ENCODE data around the gene ARL15. TPM values are rescaled to one million over a fixed set of nuclear protein-coding genes. Genes with fewer than 3 reads are reported as not detected.

ARL15 gene
- total and polyA plus RNA-seq, 2 of the 4 experiments (the other 2 are of a cell fraction): 7.3 to 19.2 TPM

DNA sequence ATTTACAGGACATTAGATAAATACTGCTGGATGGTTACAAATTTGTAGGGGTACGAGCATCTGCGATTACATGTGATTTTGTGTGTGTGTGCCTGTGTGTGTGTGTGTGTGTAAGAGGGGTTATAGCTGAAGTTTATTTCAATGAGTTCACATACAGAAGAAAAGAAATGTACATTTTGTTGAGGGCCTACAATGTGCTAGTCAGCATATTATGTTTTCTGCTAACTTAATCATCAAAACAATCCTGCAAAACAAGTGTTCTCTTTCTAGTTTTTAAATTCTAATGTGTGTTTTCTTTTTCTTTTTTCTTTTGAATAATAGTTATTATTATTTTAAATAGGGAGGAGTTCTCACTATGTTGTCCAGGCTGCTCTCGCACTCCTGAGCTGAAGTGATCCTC lies 305.7 kb downstream of the ARL15 start:
- Histone ChIP-seq H4K8ac (ENCODE audit: low read depth in 2 of 2, low read length in 2 of 2) (no peak overlapping the region), H3K27me3 (ENCODE audit: control insufficient read depth, insufficient read depth, low read length) (no peaks in the 10 kb centered on the region), H3K79me1 (ENCODE audit: low read depth in 1 of 2, low read length in 2 of 2) (no peaks in the 10 kb centered on the region), H4K91ac (ENCODE audit: insufficient read depth, low read depth, low read length) (no peak overlapping the region), H3K4me2 (ENCODE audit: low read depth, low read length) (no peak overlapping the region), H3K18ac (ENCODE audit: low read depth, low read length) (no peak overlapping the region), H2BK15ac (ENCODE audit: low read depth, low read length) (no peak overlapping the region), H3K23ac (ENCODE audit: low read depth, low read length) (no peak overlapping the region), H2AK5ac (ENCODE audit: low read depth, low read length) (no peak overlapping the region), H3K4ac (ENCODE audit: low read depth, low read length) (no peak overlapping the region), H3K27ac (ENCODE audit: insufficient read depth, low read length) (no peak overlapping the region), H3K9ac (ENCODE audit: low read depth, low read length) (no peak overlapping the region), H3K14ac (replicated peaks; ENCODE audit: low read depth, low read length) (no peak overlapping the region), H4K5ac (ENCODE audit: low read depth, low read length) (no peak overlapping the region), H3K36me3 (ENCODE audit: control insufficient read depth, insufficient read depth, low read length) (no peaks in the 10 kb centered on the region), H3K4me1 (ENCODE audit: control insufficient read depth, insufficient read depth, low read length) (peaks cover 4% of the 10 kb centered on the region), H3K4me3 (ENCODE audit: insufficient read depth, low read depth, low read length) (no peak overlapping the region), H3K56ac (ENCODE audit: extremely low read depth, insufficient read depth, low read length) (no peak overlapping the region), H2BK5ac (ENCODE audit: low read depth, low read length, poor library complexity, severe bottlenecking) (no peak overlapping the region), H2AFZ (replicated peaks; ENCODE audit: low read length, poor library complexity) (no peak overlapping the region), H2AK9ac (replicated peaks; ENCODE audit: low read depth, low read length, poor library complexity) (no peak overlapping the region), H3K9me1 (ENCODE audit: insufficient read depth, low read length) (no peaks in the 10 kb centered on the region), H2BK120ac (ENCODE audit: low read depth, low read length) (no peak overlapping the region), H3K9me3 (ENCODE audit: control insufficient read depth, insufficient read depth, low read length) (no peaks in the 10 kb centered on the region), H2BK20ac (ENCODE audit: low read depth, low read length) (no peak overlapping the region), H4K20me1 (ENCODE audit: insufficient read depth, low read length) (no peaks in the 10 kb centered on the region)
- 80% methylated on average over 2 of the region's 3 CpGs; no CpG with 5 or more reads in 1 of the 2 experiments for WGBS, 2 experiments (ENCODE audit: extremely low coverage in 2 of 2, insufficient read length in 1 of 2)
- ChIA-PET POLR2A (ENCODE audit: unreplicated experiment) (no interaction called here), CTCF (no interaction called here)
- no TSS peak for BruUV-seq (replicated peaks)
- ATAC-seq (ENCODE audit: low read depth): no peak
- no peak for DNase-seq
- in situ Hi-C loops (cut with MboI; ENCODE audit: low sequenced_read_pairs): no loop called here
- dilution Hi-C loops (cut with HindIII; ENCODE audit: low sequenced_read_pairs, unreplicated experiment): no loop called here
- TF ChIP-seq MAFK (IDR thresholded peaks at IDR 0.05; ENCODE audit: low read depth, low read length): peak; percentile 37; the same call in 1 of the 2 replicates
- TF ChIP-seq CHD1 (IDR thresholded peaks at IDR 0.05; ENCODE audit: low read depth, low read length): no peak
- intact Hi-C loops (cut with micrococcal nuclease): no loop called here
